Epithelial cell of prostate (primary cell): ENCODE measurements around the gene SIRPB1.
"Not testable (repeated sequence)": the region's sequence is repeated elsewhere in the genome, so short reads cannot be mapped to it uniquely, and the experiment has no call there.

ENCODE experiments used
- DNase-seq: peaks from one replicate; pipeline ENCODE4 v3.0.0-alpha.2; 2011; ENCODE audit warnings: low read depth, low spot score
- H3K27ac ChIP-seq: fragments of 450-650 bp; 2 replicates; pipeline ENCODE4 v1.5.1; 2017; ENCODE audit warnings: mild to moderate bottlenecking

SIRPB1 gene

GRCh38 chr20:1619861-1620444, at the start of gene SIRPB1:
TSS of gene SIRPB1 (minus strand) at chr20:1620009. CDS start at chr20:1619944, 65 bp downstream.
- DNase-seq, result no peak
- no peak within 1 kb of the TSS for H3K27ac ChIP-seq

GRCh38 chr20:1669304-1669703, 49.5 kb upstream of the SIRPB1 start:
- DNase-seq, result no peak
- no peak overlapping the region for H3K27ac ChIP-seq

GRCh38 chr20:1667502-1668085, 47.8 kb upstream of the SIRPB1 start:
- no peak overlapping the region for H3K27ac ChIP-seq
- no peak for DNase-seq

- DNase-seq, result no peak
- no peak overlapping the region for H3K27ac ChIP-seq
These were observed 47.0 kb upstream of the SIRPB1 start for GRCh38 chr20:1666802-1667201.

GRCh38 chr20:1665345-1665744, 45.5 kb upstream of the SIRPB1 start:
- H3K27ac ChIP-seq, result no peak overlapping the region
- DNase-seq, result no peak

- DNase-seq, result no peak
- H3K27ac ChIP-seq, result no peak overlapping the region
These were observed 45.1 kb upstream of the SIRPB1 start for GRCh38 chr20:1664911-1665310.

GRCh38 chr20:1663917-1664316, 44.1 kb upstream of the SIRPB1 start:
- DNase-seq, result peak; percentile 45
- H3K27ac ChIP-seq, result no peak overlapping the region

GRCh38 chr20:1661542-1662299, 41.9 kb upstream of the SIRPB1 start:
- no peak for DNase-seq
- H3K27ac ChIP-seq, result no peak overlapping the region

GRCh38 chr20:1660246-1660645, 40.4 kb upstream of the SIRPB1 start:
- H3K27ac ChIP-seq, result no peak overlapping the region
- no peak for DNase-seq

- no peak for DNase-seq
- H3K27ac ChIP-seq, result no peak within 1 kb of the TSS
These were observed 37.9 kb upstream of the SIRPB1 start, which contains the start of gene SIRPG for GRCh38 chr20:1657556-1658334. TSS of gene SIRPG (minus strand) at chr20:1657779. CDS start at chr20:1657714, 65 bp downstream.

- no peak overlapping the region for H3K27ac ChIP-seq
- DNase-seq, result no peak
These were observed 37.0 kb upstream of the SIRPB1 start for GRCh38 chr20:1656844-1657243.

- DNase-seq, result no peak
- no peak overlapping the region for H3K27ac ChIP-seq
These were observed 35.2 kb upstream of the SIRPB1 start for GRCh38 chr20:1654996-1655395.

- no peak for DNase-seq
- no peak overlapping the region for H3K27ac ChIP-seq
These were observed 33.2 kb upstream of the SIRPB1 start for GRCh38 chr20:1652960-1653359.

- no peak overlapping the region for H3K27ac ChIP-seq
- DNase-seq, result no peak
These were observed 32.3 kb upstream of the SIRPB1 start for GRCh38 chr20:1652104-1652503.

GRCh38 chr20:1651268-1652058, 31.7 kb upstream of the SIRPB1 start:
- H3K27ac ChIP-seq, result no peak overlapping the region

GRCh38 chr20:1648101-1648500, 28.3 kb upstream of the SIRPB1 start:
- no peak overlapping the region for H3K27ac ChIP-seq
- no peak for DNase-seq

More at GRCh38 chr20:1651268-1652058, 31.7 kb upstream of the SIRPB1 start:
- DNase-seq, result no peak

- DNase-seq, result no peak
- H3K27ac ChIP-seq, result no peak overlapping the region
These were observed 27.2 kb upstream of the SIRPB1 start for GRCh38 chr20:1646975-1647431.

- H3K27ac ChIP-seq, result no peak overlapping the region
- DNase-seq, result no peak
These were observed 24.5 kb upstream of the SIRPB1 start for GRCh38 chr20:1644101-1644962.

- H3K27ac ChIP-seq, DNase-seq: not testable (repeated sequence)
These were observed 18.8 kb upstream of the SIRPB1 start for GRCh38 chr20:1638643-1639042.
